ENCODE measurements around the gene NOTCH4.

The NOTCH4 gene

DNA sequence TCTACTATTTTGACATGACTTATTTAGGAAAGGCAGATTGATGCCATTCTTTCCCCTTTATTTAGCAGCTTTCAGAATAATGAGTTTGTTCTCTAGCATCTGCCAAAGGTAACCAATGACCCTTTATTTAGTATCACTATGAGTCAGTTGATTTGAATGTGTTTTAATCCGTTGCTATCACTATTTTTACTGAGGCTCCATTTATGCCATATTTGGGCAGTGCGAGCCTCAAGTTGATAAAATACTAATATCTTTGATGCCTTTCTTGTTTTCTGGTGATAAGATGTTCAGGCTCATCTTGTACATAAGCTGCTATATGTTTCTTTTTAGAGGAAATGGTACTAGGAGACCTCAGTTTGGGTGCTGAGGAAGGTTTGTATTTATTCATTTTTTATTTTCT is 15.6 kb upstream of the NOTCH4 start:
- CTCF ChIA-PET = interaction anchor here (0.6 kb wide), 1 partner anchor 119 kb away, joined by 3 read pairs; no protein-coding TSS in a partner anchor
- no peak for DNase-seq (ENCODE audit: low spot score)

DNA sequence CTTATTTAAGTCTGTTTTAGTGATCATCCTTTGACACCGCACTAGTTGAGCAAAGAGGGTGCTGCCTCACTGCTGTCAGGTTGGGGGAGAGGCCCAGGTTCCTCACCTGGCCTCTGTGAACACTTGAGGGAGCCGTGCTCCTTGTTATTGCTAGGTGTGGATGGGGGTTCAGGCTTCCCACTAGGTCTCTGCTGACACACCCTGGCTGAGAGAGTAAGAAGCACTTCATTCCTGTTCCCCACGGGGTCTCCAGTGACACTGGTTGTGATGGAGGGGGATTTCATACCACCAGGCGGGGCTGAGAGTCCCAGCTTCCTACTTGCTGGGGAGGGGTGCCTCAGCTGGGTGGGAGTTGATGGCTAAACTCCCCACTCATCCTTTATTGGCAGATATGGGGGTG is 11.1 kb upstream of the NOTCH4 start:
- TF ChIP-seq, protein P1, sequence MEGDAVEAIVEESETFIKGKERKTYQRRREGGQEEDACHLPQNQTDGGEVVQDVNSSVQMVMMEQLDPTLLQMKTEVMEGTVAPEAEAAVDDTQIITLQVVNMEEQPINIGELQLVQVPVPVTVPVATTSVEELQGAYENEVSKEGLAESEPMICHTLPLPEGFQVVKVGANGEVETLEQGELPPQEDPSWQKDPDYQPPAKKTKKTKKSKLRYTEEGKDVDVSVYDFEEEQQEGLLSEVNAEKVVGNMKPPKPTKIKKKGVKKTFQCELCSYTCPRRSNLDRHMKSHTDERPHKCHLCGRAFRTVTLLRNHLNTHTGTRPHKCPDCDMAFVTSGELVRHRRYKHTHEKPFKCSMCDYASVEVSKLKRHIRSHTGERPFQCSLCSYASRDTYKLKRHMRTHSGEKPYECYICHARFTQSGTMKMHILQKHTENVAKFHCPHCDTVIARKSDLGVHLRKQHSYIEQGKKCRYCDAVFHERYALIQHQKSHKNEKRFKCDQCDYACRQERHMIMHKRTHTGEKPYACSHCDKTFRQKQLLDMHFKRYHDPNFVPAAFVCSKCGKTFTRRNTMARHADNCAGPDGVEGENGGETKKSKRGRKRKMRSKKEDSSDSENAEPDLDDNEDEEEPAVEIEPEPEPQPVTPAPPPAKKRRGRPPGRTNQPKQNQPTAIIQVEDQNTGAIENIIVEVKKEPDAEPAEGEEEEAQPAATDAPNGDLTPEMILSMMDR (conservative IDR thresholded peaks at IDR 0.05; ENCODE audit: low read depth) = no peak
- H3K27ac ChIP-seq = no peak overlapping the region
- POLR2A ChIA-PET (ENCODE audit: low non-redundant PET) = no interaction called here
- DNase-seq (ENCODE audit: low spot score) = peak; percentile 8
- CTCF ChIA-PET = no interaction called here

More for the DNA sequence above, 15.6 kb upstream of the NOTCH4 start:
- TF ChIP-seq, protein P1 (conservative IDR thresholded peaks at IDR 0.05; ENCODE audit: low read depth) = no peak
- POLR2A ChIA-PET (ENCODE audit: low non-redundant PET) = no interaction called here
- H3K27ac ChIP-seq = no peak overlapping the region

DNA sequence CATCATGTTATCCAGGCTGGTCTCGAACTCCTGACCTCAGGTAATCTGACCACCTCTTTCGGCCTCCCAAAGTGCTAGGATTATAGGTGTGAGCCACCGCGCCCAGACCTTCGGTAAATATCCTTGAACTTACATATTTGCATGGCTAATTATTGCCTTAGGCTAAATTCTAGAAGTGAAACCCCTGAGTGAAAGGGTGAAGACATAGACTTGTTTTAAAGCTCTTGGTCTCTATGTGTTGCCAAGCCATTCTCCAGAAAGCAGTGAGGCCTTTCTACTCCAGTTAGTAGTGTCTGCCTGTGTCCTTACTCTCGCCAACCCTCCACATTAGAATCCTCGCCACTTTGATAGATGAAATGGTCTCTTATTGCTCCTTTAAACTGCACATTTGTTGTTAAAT is 2.6 kb upstream of the NOTCH4 start:
- no peak overlapping the region for H3K27ac ChIP-seq
- CTCF ChIA-PET = no interaction called here
- DNase-seq (ENCODE audit: low spot score) = no peak
- POLR2A ChIA-PET (ENCODE audit: low non-redundant PET) = no interaction called here
- TF ChIP-seq, protein P1 (conservative IDR thresholded peaks at IDR 0.05; ENCODE audit: low read depth) = no peak

DNA sequence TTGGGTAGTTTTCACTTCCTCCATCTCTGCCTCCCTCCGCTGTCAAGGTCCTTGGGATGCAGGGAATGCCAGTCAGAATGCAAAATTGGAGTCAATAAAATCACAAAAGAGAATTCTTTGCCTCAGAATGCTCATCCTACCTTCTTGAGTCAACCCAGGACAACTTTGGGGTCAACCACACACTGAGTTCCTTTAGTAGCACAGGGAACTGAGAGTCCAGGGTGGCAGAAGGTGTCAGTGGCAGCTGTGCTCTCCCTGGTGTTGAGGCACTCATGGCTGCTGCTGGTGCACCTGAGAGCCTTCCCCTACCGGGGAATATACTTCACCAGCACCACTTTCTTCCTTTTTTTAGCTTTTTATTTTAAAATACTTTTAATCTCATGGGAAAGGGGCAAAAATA is 829 bp upstream of the NOTCH4 start:
- TF ChIP-seq, protein P1 (conservative IDR thresholded peaks at IDR 0.05; ENCODE audit: low read depth) = no peak
- no peak overlapping the region for H3K27ac ChIP-seq
- DNase-seq (ENCODE audit: low spot score) = no peak
- ChIA-PET CTCF (interaction anchor here (0.5 kb wide), 1 partner anchor 62 kb away, joined by 6 read pairs; no protein-coding TSS in a partner anchor), POLR2A (ENCODE audit: low non-redundant PET) (no interaction called here)

DNA sequence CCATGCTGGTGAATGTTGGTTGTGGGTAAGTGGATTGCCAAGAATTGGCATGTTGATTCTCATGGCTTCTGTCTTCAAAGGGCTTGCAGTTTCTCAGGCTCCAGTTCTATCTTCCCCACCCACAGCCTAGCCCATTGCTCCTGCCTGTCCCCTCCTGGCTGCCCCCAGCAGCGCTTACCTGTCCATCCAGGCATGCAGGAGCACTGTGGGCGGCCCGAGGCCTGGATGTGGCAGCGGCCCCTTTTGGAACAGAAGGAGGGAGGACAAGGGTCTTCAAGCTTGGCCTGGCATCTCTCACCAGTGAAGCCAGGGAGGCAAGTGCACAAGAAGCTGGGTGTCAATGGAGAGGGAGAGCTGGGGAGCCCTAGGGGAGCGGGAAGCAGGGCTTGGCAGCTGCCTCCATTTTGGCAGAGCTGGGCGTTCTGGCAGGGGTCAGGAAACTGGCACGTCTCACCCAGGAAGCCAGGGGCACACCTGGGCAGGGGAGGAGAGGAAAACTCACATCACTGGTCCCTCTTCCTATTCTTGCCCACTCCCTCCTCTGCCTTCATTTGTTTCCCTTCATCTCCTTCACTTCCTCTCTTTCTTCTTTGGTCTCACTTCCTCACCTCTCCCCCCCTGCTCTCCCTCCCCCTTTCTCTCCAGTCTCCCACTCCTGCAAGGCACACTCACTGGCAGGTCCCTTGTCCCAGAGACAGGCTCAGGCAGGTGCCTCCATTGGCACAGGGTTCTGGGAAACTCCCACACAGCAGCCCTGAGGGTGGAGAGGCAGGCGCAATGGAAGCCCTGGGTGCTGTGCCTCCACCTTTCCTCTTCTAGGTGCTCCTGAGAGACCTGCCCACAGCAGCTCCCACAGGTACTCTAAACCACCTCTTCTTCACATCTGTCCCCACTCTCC is 1.3 kb downstream of the NOTCH4 start:
- TF ChIP-seq, protein P1 (conservative IDR thresholded peaks at IDR 0.05; ENCODE audit: low read depth) = no peak
- no peak overlapping the region for H3K27ac ChIP-seq
- ChIA-PET POLR2A (ENCODE audit: low non-redundant PET) (no interaction called here), CTCF (interaction anchor here (0.7 kb wide), 1 partner anchor 106 kb away, joined by 4 read pairs; no protein-coding TSS in a partner anchor)
- DNase-seq (ENCODE audit: low spot score) = no peak

DNA sequence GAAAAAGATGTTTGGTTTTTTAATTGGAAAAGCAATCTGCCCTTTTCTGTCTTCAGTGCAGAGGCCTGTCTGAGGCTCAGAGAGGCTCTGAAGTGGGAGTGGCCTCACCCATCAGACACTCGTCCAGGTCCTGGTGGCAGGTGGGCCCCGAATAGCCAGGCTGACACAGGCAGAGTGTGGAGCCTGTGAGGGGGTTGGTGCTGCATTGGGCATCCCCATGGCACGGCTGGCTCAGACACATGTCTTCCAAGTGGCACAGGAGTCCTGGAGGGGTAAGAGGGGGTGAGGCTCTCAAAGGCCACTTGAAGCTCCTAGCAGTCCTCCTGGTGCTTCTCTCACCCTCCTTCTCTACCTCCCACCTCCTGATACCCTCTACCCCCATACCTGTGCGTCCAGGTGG is 3.8 kb downstream of the NOTCH4 start:
- TF ChIP-seq, protein P1 (conservative IDR thresholded peaks at IDR 0.05; ENCODE audit: low read depth) = no peak
- CTCF ChIA-PET = no interaction called here
- DNase-seq (ENCODE audit: low spot score) = no peak
- POLR2A ChIA-PET (ENCODE audit: low non-redundant PET) = no interaction called here
- H3K27ac ChIP-seq = no peak overlapping the region

Data from RWPE1 (cell line).